Measurements from ENCODE around the gene OXCT1.

The OXCT1 gene

GRCh38 chr5:41707853-41708603 lies 162.2 kb downstream of the OXCT1 start:
- no peak for DNase-seq

- no peak for DNase-seq
Observed at GRCh38 chr5:41695920-41696582, 174.2 kb downstream of the OXCT1 start.

GRCh38 chr5:41686767-41687166 lies 183.5 kb downstream of the OXCT1 start:
- no peak for DNase-seq

GRCh38 chr5:41686191-41686590 lies 184.0 kb downstream of the OXCT1 start:
- no peak for DNase-seq

- no peak for DNase-seq
Observed at GRCh38 chr5:41683181-41683580, 187.0 kb downstream of the OXCT1 start.

- no peak for DNase-seq
Observed at GRCh38 chr5:41682641-41683040, 187.6 kb downstream of the OXCT1 start.

- DNase-seq = no peak
Observed at GRCh38 chr5:41681840-41682239, 188.4 kb downstream of the OXCT1 start.
